Upper lobe of left lung (tissue), 6 donors: ENCODE results near the gene SLC4A3. TPM values are rescaled to one million over a fixed set of nuclear protein-coding genes. Genes with fewer than 3 reads are reported as not detected.

Source experiments
- ATAC-seq, 2 donors: fragments of 200-7000 bp; cut with Tn5 transposase; one replicate each; pipeline ENCODE4 v1.9.1; 2022; ENCODE audit warnings: mild to moderate bottlenecking in 2 of 2, moderate library complexity in 2 of 2; ENCODE audit not compliant: low FRiP score in 2 of 2
- DNase-seq, 2 donors: peaks; one replicate each; pipeline ENCODE4 v3.0.0-alpha.2; 2019 to 2020
- H3K27ac ChIP-seq, 4 donors: fragments of 200-600 bp; sonication (generic); one replicate each; pipeline ENCODE4 v1.5.1; 2016 to 2019
- H3K27me3 ChIP-seq, 4 donors: fragments of 200-600 bp; sonication (generic); one replicate each; pipeline ENCODE4 v1.5.1; 2017 to 2019
- H3K36me3 ChIP-seq, 4 donors: fragments of 200-600 bp; sonication (generic); one replicate each; pipeline ENCODE4 v1.5.1; 2016 to 2019
- H3K4me1 ChIP-seq, 4 donors: fragments of 200-600 bp; sonication (generic); one replicate each; pipeline ENCODE4 v1.5.1; 2018 to 2019
- H3K4me3 ChIP-seq, 4 donors: fragments of 200-600 bp; sonication (generic); one replicate each; pipeline ENCODE4 v1.5.1; 2017 to 2019; ENCODE audit warnings: mild to moderate bottlenecking in 2 of 4, moderate library complexity in 1 of 4
- H3K9me3 ChIP-seq, 4 donors: fragments of 200-600 bp; sonication (generic); one replicate each; pipeline ENCODE4 v1.5.1; 2018 to 2019
- CTCF ChIP-seq, 6 experiments: fragments of 450-650 bp in 4 of 6; fragments of 200-600 bp in 2 of 6; sonication (generic) in 2 of 6; IDR thresholded peaks; one replicate each; pipeline ENCODE4 v1.5.1; 2016 to 2019; ENCODE audit warnings: antibody characterized with exemption in 6 of 6
- EP300 ChIP-seq, 4 donors: sonication (generic); formaldehyde crosslinking; IDR thresholded peaks; one replicate each; pipeline ENCODE4 v1.5.1; 2017; ENCODE audit warnings: antibody characterized with exemption in 4 of 4, control low read depth in 2 of 4
- POLR2A ChIP-seq, 4 donors: fragments of 450-650 bp; IDR thresholded peaks; one replicate each; pipeline ENCODE4 v1.5.1; 2016 to 2017; ENCODE audit warnings: antibody characterized with exemption in 4 of 4, mild to moderate bottlenecking in 2 of 4
- POLR2AphosphoS5 ChIP-seq, 2 donors: sonication (generic); formaldehyde crosslinking; IDR thresholded peaks; one replicate each; pipeline ENCODE4 v1.5.1; 2017; ENCODE audit warnings: antibody characterized with exemption in 2 of 2
- WGBS, 2 donors: methylation state at CpG; one replicate each; pipeline ENCODE4 v1.1.5; 2017 to 2018; 5-methylcytosine and 5-hydroxymethylcytosine counted together
- total RNA-seq, 6 donors: library from RNA; depleted of rRNA in 4 of 6; stranded (reverse); fragments of >200 nt in 4 of 6; gene quantifications; one replicate each; pipeline versions ENCODE4 v1.1.0 to v1.2.1, GENCODE V29; 2016 to 2021
- donor health status: DM: no; HTN: no; CAD: no; lungs with moderate emphysema.
- donor health status: DM: no; HTN: yes; CAD: no; lungs with severe emphysema.

Gene SLC4A3
- total RNA-seq, 6 donors from 2014 or later: 0.30 to 14.7 (median 2.1) TPM

- no peak for DNase-seq
- 63 to 70% methylated on average over 4 of the region's 4 CpGs for WGBS, 2 donors
- Histone ChIP-seq H3K36me3 (no peaks in the 10 kb centered on the region), H3K4me3 (no peak overlapping the region), H3K27ac (no peak overlapping the region), H3K9me3 (no peaks in the 10 kb centered on the region), H3K4me1 (no peaks in the 10 kb centered on the region), H3K27me3 (no peaks in the 10 kb centered on the region)
- no peak for ATAC-seq
- no peak for TF ChIP-seq POLR2A (IDR thresholded peaks at IDR 0.05)
- no peak for TF ChIP-seq POLR2AphosphoS5 (IDR thresholded peaks at IDR 0.05)
- no peak for TF ChIP-seq EP300 (IDR thresholded peaks at IDR 0.05)
Measured at GRCh38 chr2:219675221-219675620, 47.8 kb downstream of the SLC4A3 start.

- WGBS, 2 donors: 90 to 93% methylated on average over 1 of the region's 1 CpG
- Histone ChIP-seq H3K4me1 (no peaks in the 10 kb centered on the region), H3K9me3 (no peaks in the 10 kb centered on the region), H3K36me3 (no peaks in the 10 kb centered on the region), H3K4me3 (no peak overlapping the region), H3K27ac (no peak overlapping the region), H3K27me3 (no peaks in the 10 kb centered on the region)
- TF ChIP-seq CTCF (IDR thresholded peaks at IDR 0.05): no peak
- no peak for TF ChIP-seq EP300 (IDR thresholded peaks at IDR 0.05)
- TF ChIP-seq POLR2A (IDR thresholded peaks at IDR 0.05): no peak
- no peak for TF ChIP-seq POLR2AphosphoS5 (IDR thresholded peaks at IDR 0.05)
- no peak for DNase-seq
- no peak for ATAC-seq
Measured at GRCh38 chr2:219676586-219676985, 49.2 kb downstream of the SLC4A3 start.

GRCh38 chr2:219679041-219679440 is 51.6 kb downstream of the SLC4A3 start:
- DNase-seq (no peak), ATAC-seq (no peak)
- H3K4me1 ChIP-seq: no peaks in the 10 kb centered on the region
- H3K9me3 ChIP-seq: no peaks in the 10 kb centered on the region
- no peak overlapping the region for H3K4me3 ChIP-seq
- no peaks in the 10 kb centered on the region for H3K27me3 ChIP-seq
- 88 to 90% methylated on average over 2 to 3 of the region's 3 CpGs for WGBS, 2 donors
- TF ChIP-seq CTCF (IDR thresholded peaks at IDR 0.05) (no peak), EP300 (IDR thresholded peaks at IDR 0.05) (no peak), POLR2AphosphoS5 (IDR thresholded peaks at IDR 0.05) (no peak), POLR2A (IDR thresholded peaks at IDR 0.05) (no peak)
- H3K27ac ChIP-seq: no peak overlapping the region
- no peaks in the 10 kb centered on the region for H3K36me3 ChIP-seq

GRCh38 chr2:219679571-219679970 is 52.1 kb downstream of the SLC4A3 start:
- 83 to 100% methylated on average over 1 of the region's 1 CpG for WGBS, 2 donors
- H3K4me3 ChIP-seq: no peak overlapping the region
- H3K9me3 ChIP-seq: no peaks in the 10 kb centered on the region
- no peaks in the 10 kb centered on the region for H3K4me1 ChIP-seq
- no peak overlapping the region for H3K27ac ChIP-seq
- TF ChIP-seq POLR2AphosphoS5 (IDR thresholded peaks at IDR 0.05) (no peak), EP300 (IDR thresholded peaks at IDR 0.05) (no peak), CTCF (IDR thresholded peaks at IDR 0.05) (no peak), POLR2A (IDR thresholded peaks at IDR 0.05) (no peak)
- no peaks in the 10 kb centered on the region for H3K27me3 ChIP-seq
- DNase-seq (no peak), ATAC-seq (no peak)
- no peaks in the 10 kb centered on the region for H3K36me3 ChIP-seq

GRCh38 chr2:219680958-219681693 is 53.7 kb downstream of the SLC4A3 start:
- H3K4me3 ChIP-seq: no peak overlapping the region
- no peak overlapping the region for H3K27ac ChIP-seq
- ATAC-seq (no peak), DNase-seq (no peak)
- no peaks in the 10 kb centered on the region for H3K4me1 ChIP-seq
- H3K9me3 ChIP-seq: no peaks in the 10 kb centered on the region
- TF ChIP-seq CTCF (IDR thresholded peaks at IDR 0.05) (no peak), POLR2A (IDR thresholded peaks at IDR 0.05) (no peak), POLR2AphosphoS5 (IDR thresholded peaks at IDR 0.05) (no peak), EP300 (IDR thresholded peaks at IDR 0.05) (no peak)
- 77 to 80% methylated on average over 4 of the region's 4 CpGs for WGBS, 2 donors
- H3K36me3 ChIP-seq: no peaks in the 10 kb centered on the region
- no peaks in the 10 kb centered on the region for H3K27me3 ChIP-seq
